MM.1S (cell line): ENCODE data around the gene C8B.

Experiments
- EZH2 ChIP-seq: fragments of 300-600 bp; sonication (generic); optimal IDR thresholded peaks from 2 replicates; pipeline ENCODE3; 2017; ENCODE audit warnings: low read depth, mild to moderate bottlenecking, antibody characterized with exemption, low read length, mixed read lengths
- EZH2phosphoT487 ChIP-seq: fragments of 300-600 bp; sonication (generic); IDR thresholded peaks from 2 replicates; pipeline ENCODE4 v1.6.1; 2018; ENCODE audit warnings: antibody characterized with exemption, low read length
- TF ChIP-seq, protein P1 (sequence below): fragments of 300-600 bp; sonication (generic); IDR thresholded peaks from 2 replicates; pipeline ENCODE4 v1.5.1; 2016; ENCODE audit warnings: antibody characterized with exemption, low read length, mixed read lengths

- TF ChIP-seq, protein P1, sequence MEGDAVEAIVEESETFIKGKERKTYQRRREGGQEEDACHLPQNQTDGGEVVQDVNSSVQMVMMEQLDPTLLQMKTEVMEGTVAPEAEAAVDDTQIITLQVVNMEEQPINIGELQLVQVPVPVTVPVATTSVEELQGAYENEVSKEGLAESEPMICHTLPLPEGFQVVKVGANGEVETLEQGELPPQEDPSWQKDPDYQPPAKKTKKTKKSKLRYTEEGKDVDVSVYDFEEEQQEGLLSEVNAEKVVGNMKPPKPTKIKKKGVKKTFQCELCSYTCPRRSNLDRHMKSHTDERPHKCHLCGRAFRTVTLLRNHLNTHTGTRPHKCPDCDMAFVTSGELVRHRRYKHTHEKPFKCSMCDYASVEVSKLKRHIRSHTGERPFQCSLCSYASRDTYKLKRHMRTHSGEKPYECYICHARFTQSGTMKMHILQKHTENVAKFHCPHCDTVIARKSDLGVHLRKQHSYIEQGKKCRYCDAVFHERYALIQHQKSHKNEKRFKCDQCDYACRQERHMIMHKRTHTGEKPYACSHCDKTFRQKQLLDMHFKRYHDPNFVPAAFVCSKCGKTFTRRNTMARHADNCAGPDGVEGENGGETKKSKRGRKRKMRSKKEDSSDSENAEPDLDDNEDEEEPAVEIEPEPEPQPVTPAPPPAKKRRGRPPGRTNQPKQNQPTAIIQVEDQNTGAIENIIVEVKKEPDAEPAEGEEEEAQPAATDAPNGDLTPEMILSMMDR = no peak
- TF ChIP-seq EZH2phosphoT487 = no peak
- no peak for TF ChIP-seq EZH2
Observed at GRCh38 chr1:56952501-56952900, 13.3 kb downstream of the C8B start.
